Muscle layer of duodenum (tissue), 2 donors: Measurements from ENCODE around the gene GMDS.

ENCODE experiments used
- H3K27ac ChIP-seq: one replicate; pipeline ENCODE4 v1.7.0; 2013; ENCODE audit warnings: mild to moderate bottlenecking, low read length
- H3K27me3 ChIP-seq: one replicate; pipeline ENCODE4 v1.7.0; 2013; ENCODE audit warnings: low read depth, mild to moderate bottlenecking, control low read depth, low read length
- H3K36me3 ChIP-seq, 2 donors: one replicate each; pipeline ENCODE4 v1.7.0; 2013; ENCODE audit warnings: low read length in 2 of 2, control low read depth in 1 of 2, mild to moderate bottlenecking in 1 of 2; ENCODE audit not compliant: insufficient read depth in 2 of 2, control insufficient read depth in 1 of 2
- H3K4me1 ChIP-seq, 2 donors: one replicate each; pipeline ENCODE4 v1.7.0; 2013; ENCODE audit warnings: low read length in 2 of 2, mild to moderate bottlenecking in 2 of 2, control low read depth in 1 of 2, moderate library complexity in 1 of 2; ENCODE audit not compliant: insufficient read depth in 2 of 2, control insufficient read depth in 1 of 2
- H3K4me3 ChIP-seq, 2 donors: one replicate each; pipeline ENCODE4 v1.7.0; 2013; ENCODE audit warnings: low read length in 2 of 2, low read depth in 1 of 2, mild to moderate bottlenecking in 1 of 2
- H3K9me3 ChIP-seq, 2 donors: one replicate each; pipeline ENCODE4 v1.7.0; 2013; ENCODE audit warnings: low read length in 2 of 2, control low read depth in 1 of 2, mild to moderate bottlenecking in 1 of 2; ENCODE audit not compliant: control insufficient read depth in 1 of 2
- donor health status: healthy.

Gene GMDS

GRCh38 chr6:1639430-1639829 is 606.0 kb downstream of the GMDS start:
- Histone ChIP-seq H3K4me1 (no peaks in the 10 kb centered on the region), H3K9me3 (no peaks in the 10 kb centered on the region), H3K36me3 (no peaks in the 10 kb centered on the region), H3K4me3 (no peak overlapping the region), H3K27ac (no peak overlapping the region), H3K27me3 (no peaks in the 10 kb centered on the region)

- H3K27me3 ChIP-seq: no peaks in the 10 kb centered on the region
- H3K36me3 ChIP-seq: peaks cover 0 to 3% of the 10 kb centered on the region in 2 donors
- no peak overlapping the region for H3K27ac ChIP-seq
- no peak overlapping the region for H3K4me3 ChIP-seq
- no peaks in the 10 kb centered on the region for H3K4me1 ChIP-seq
- H3K9me3 ChIP-seq: no peaks in the 10 kb centered on the region
Measured at GRCh38 chr6:1636971-1637871, 608.2 kb downstream of the GMDS start.

GRCh38 chr6:1636272-1636825 is 609.1 kb downstream of the GMDS start:
- Histone ChIP-seq H3K9me3 (no peaks in the 10 kb centered on the region), H3K4me1 (no peaks in the 10 kb centered on the region), H3K27me3 (no peaks in the 10 kb centered on the region), H3K27ac (no peak overlapping the region), H3K36me3 (peaks cover 0 to 3% of the 10 kb centered on the region in 2 donors), H3K4me3 (no peak overlapping the region)

- Histone ChIP-seq H3K27me3 (no peaks in the 10 kb centered on the region), H3K36me3 (peaks cover 0 to 3% of the 10 kb centered on the region in 2 donors), H3K4me1 (no peaks in the 10 kb centered on the region), H3K4me3 (no peak overlapping the region), H3K27ac (no peak overlapping the region), H3K9me3 (no peaks in the 10 kb centered on the region)
Measured at GRCh38 chr6:1635305-1636010, 609.9 kb downstream of the GMDS start.

- H3K36me3 ChIP-seq: peaks cover 0 to 3% of the 10 kb centered on the region in 2 donors
- H3K4me3 ChIP-seq: no peak overlapping the region
- H3K4me1 ChIP-seq: no peaks in the 10 kb centered on the region
- no peaks in the 10 kb centered on the region for H3K27me3 ChIP-seq
- H3K9me3 ChIP-seq: no peaks in the 10 kb centered on the region
- H3K27ac ChIP-seq: no peak overlapping the region
Measured at GRCh38 chr6:1634081-1634480, 611.3 kb downstream of the GMDS start.

GRCh38 chr6:1633366-1634021 is 611.9 kb downstream of the GMDS start:
- peaks cover 0 to 3% of the 10 kb centered on the region in 2 donors for H3K36me3 ChIP-seq
- no peak overlapping the region for H3K27ac ChIP-seq
- no peaks in the 10 kb centered on the region for H3K4me1 ChIP-seq
- no peaks in the 10 kb centered on the region for H3K9me3 ChIP-seq
- no peaks in the 10 kb centered on the region for H3K27me3 ChIP-seq
- H3K4me3 ChIP-seq: no peak overlapping the region

- Histone ChIP-seq H3K4me1 (no peaks in the 10 kb centered on the region), H3K36me3 (peaks cover 0 to 3% of the 10 kb centered on the region in 2 donors), H3K4me3 (no peak overlapping the region), H3K27ac (no peak overlapping the region), H3K27me3 (peaks cover 12% of the 10 kb centered on the region), H3K9me3 (no peaks in the 10 kb centered on the region)
Measured at GRCh38 chr6:1631251-1631650, 614.2 kb downstream of the GMDS start.

GRCh38 chr6:1630771-1631217 is 614.6 kb downstream of the GMDS start:
- Histone ChIP-seq H3K9me3 (no peaks in the 10 kb centered on the region), H3K4me3 (no peak overlapping the region), H3K36me3 (peaks cover 0 to 3% of the 10 kb centered on the region in 2 donors), H3K4me1 (peaks cover 0 to 3% of the 10 kb centered on the region in 2 donors), H3K27me3 (peaks cover 17% of the 10 kb centered on the region), H3K27ac (no peak overlapping the region)

GRCh38 chr6:1630212-1630770 is 615.1 kb downstream of the GMDS start:
- no peak overlapping the region for H3K4me3 ChIP-seq
- H3K27me3 ChIP-seq: peaks cover 22% of the 10 kb centered on the region
- peaks cover 0 to 3% of the 10 kb centered on the region in 2 donors for H3K36me3 ChIP-seq
- no peak overlapping the region for H3K27ac ChIP-seq
- peaks cover 2 to 8% of the 10 kb centered on the region in 2 donors for H3K4me1 ChIP-seq
- no peaks in the 10 kb centered on the region for H3K9me3 ChIP-seq

GRCh38 chr6:1629316-1629715 is 616.1 kb downstream of the GMDS start:
- Histone ChIP-seq H3K27me3 (peaks cover 26% of the 10 kb centered on the region), H3K27ac (no peak overlapping the region), H3K4me1 (peaks cover 4 to 16% of the 10 kb centered on the region in 2 donors), H3K9me3 (no peaks in the 10 kb centered on the region), H3K4me3 (no peak overlapping the region), H3K36me3 (peaks cover 0 to 3% of the 10 kb centered on the region in 2 donors)
